GM23338 (cell line): ENCODE data around the gene RAB4A. TPM values are rescaled to one million over a fixed set of nuclear protein-coding genes. Genes with fewer than 3 reads are reported as not detected.

Experiments used
- ATAC-seq: fragments of 200-7000 bp; cut with Tn5 transposase; 3 replicates; pipeline ENCODE4 v1.9.1; 2020
- DNase-seq: peaks from one replicate; pipeline ENCODE4 v3.0.0-alpha.2; 2015; ENCODE audit warnings: low spot score
- H2AFZ ChIP-seq: fragments of 200-600 bp; sonication (generic); 2 replicates; pipeline ENCODE4 v1.8.0; 2016; ENCODE audit warnings: antibody characterized with exemption, mild to moderate bottlenecking, moderate library complexity
- H3F3A ChIP-seq: fragments of 200-600 bp; sonication (generic); replicated peaks from 2 replicates; pipeline ENCODE4 v1.8.0; 2017; ENCODE audit warnings: antibody characterized with exemption, mixed run types, low read depth
- H3K27ac ChIP-seq: fragments of 200-600 bp; sonication (generic); 2 replicates; pipeline ENCODE4 v1.6.1; 2016; ENCODE audit warnings: low read depth
- H3K27me3 ChIP-seq: fragments of 200-600 bp; sonication (generic); 2 replicates; pipeline ENCODE4 v1.8.0; 2016; ENCODE audit warnings: mild to moderate bottlenecking, mixed run types, moderate library complexity; ENCODE audit not compliant: insufficient read depth
- H3K36me3 ChIP-seq: fragments of 200-600 bp; sonication (generic); 2 replicates; pipeline ENCODE4 v1.8.0; 2016; ENCODE audit warnings: mild to moderate bottlenecking; ENCODE audit not compliant: insufficient read depth
- H3K4me1 ChIP-seq: fragments of 200-600 bp; sonication (generic); 2 replicates; pipeline ENCODE4 v1.8.0; 2016; ENCODE audit warnings: mild to moderate bottlenecking, moderate library complexity; ENCODE audit not compliant: insufficient read depth
- H3K4me2 ChIP-seq: fragments of 200-600 bp; sonication (generic); 2 replicates; pipeline ENCODE4 v1.7.1; 2017; ENCODE audit warnings: mixed run types
- H3K4me3 ChIP-seq: fragments of 200-600 bp; sonication (generic); 2 replicates; pipeline ENCODE4 v1.6.1; 2016; ENCODE audit warnings: mixed run types
- H3K79me2 ChIP-seq: fragments of 200-600 bp; sonication (generic); replicated peaks from 2 replicates; pipeline ENCODE4 v1.8.0; 2017; ENCODE audit warnings: mild to moderate bottlenecking; ENCODE audit not compliant: insufficient read depth
- H3K9me2 ChIP-seq: fragments of 200-600 bp; sonication (generic); 2 replicates; pipeline ENCODE4 v1.8.0; 2017; ENCODE audit not compliant: insufficient read depth
- H4K20me1 ChIP-seq: fragments of 200-600 bp; sonication (generic); replicated peaks from 2 replicates; pipeline ENCODE4 v1.8.0; 2017; ENCODE audit warnings: mild to moderate bottlenecking; ENCODE audit not compliant: insufficient read depth
- H3K27ac Mint-ChIP-seq: 2 replicates; pipeline ENCODE4 v1.8.0; 2020; ENCODE audit warnings: inconsistent platforms, mild to moderate bottlenecking, moderate library complexity, mixed read lengths
- H3K27me3 Mint-ChIP-seq: 3 replicates; pipeline ENCODE4 v1.8.0; 2022; ENCODE audit warnings: low read depth, mild to moderate bottlenecking, moderate library complexity, mixed read lengths, inconsistent platforms; ENCODE audit not compliant: insufficient read depth, poor library complexity
- H3K36me3 Mint-ChIP-seq: 3 replicates; pipeline ENCODE4 v1.8.0; 2021; ENCODE audit warnings: low read depth, mild to moderate bottlenecking, inconsistent platforms, moderate library complexity, mixed read lengths
- H3K4me1 Mint-ChIP-seq: 3 replicates; pipeline ENCODE4 v1.8.0; 2020; ENCODE audit warnings: mild to moderate bottlenecking, inconsistent platforms, mixed read lengths
- H3K4me3 Mint-ChIP-seq: 3 replicates; pipeline ENCODE4 v1.8.0; 2021; ENCODE audit warnings: moderate library complexity, mild to moderate bottlenecking, inconsistent platforms, mixed read lengths
- H3K9me3 Mint-ChIP-seq: 3 replicates; pipeline ENCODE4 v1.8.0; 2020; ENCODE audit warnings: moderate library complexity, mild to moderate bottlenecking, inconsistent platforms, mixed read lengths
- CREB1 ChIP-seq: fragments of 250-450 bp; sonication (Bioruptor Pico); IDR thresholded peaks from 2 replicates; pipeline ENCODE4 v1.5.0; 2020; ENCODE audit warnings: low read depth, mild to moderate bottlenecking, moderate library complexity
- ETS1 ChIP-seq: IDR thresholded peaks from 2 replicates; pipeline ENCODE4 v1.6.1; 2016; ENCODE audit warnings: antibody characterized with exemption
- EZH2 ChIP-seq: fragments of 200-600 bp; sonication (generic); IDR thresholded peaks from one replicate; pipeline ENCODE4 v1.8.0; 2017; ENCODE audit warnings: antibody characterized with exemption, mild to moderate bottlenecking, low read depth; ENCODE audit not compliant: unreplicated experiment
- REST ChIP-seq: IDR thresholded peaks from one replicate; pipeline ENCODE4 v1.6.1; 2018; ENCODE audit warnings: antibody characterized with exemption; ENCODE audit not compliant: unreplicated experiment
- STAT1 ChIP-seq: IDR thresholded peaks from one replicate; pipeline ENCODE4 v1.6.1; 2016; ENCODE audit warnings: antibody characterized with exemption; ENCODE audit not compliant: unreplicated experiment
- ZNF114 ChIP-seq: fragments of 250-450 bp; sonication (Bioruptor Pico); IDR thresholded peaks from 2 replicates; pipeline ENCODE4 v1.5.0; 2020; ENCODE audit warnings: mild to moderate bottlenecking, moderate library complexity
- polyA plus RNA-seq: library from polyadenylated mRNA; unstranded; fragments of >200 nt; fragmentation: Nextera tagmentation; extraction: Ambion mirVana; gene quantifications from 2 replicates; pipeline ENCODE4 v1.2.1, GENCODE V29; 2016
- total RNA-seq: library from RNA; depleted of rRNA; stranded (reverse); fragments of >200 nt; shearing (Covaris generic); gene quantifications from 2 replicates; pipeline ENCODE4 v1.2.3, GENCODE V29; 2014
- TF ChIP-seq, protein P1 (sequence below): fragments of 250-450 bp; sonication (Bioruptor Pico); IDR thresholded peaks from 2 replicates; pipeline ENCODE4 v1.5.0; 2020; ENCODE audit warnings: mild to moderate bottlenecking, moderate library complexity
- TF ChIP-seq, protein P2 (sequence below), 2 experiments: fragments of 200-600 bp in 1 of 2; sonication (generic) in 1 of 2; conservative IDR thresholded peaks; 2 replicates each; pipeline versions ENCODE4 v1.5.1 to v1.6.1; 2016 to 2017; ENCODE audit warnings: antibody characterized with exemption in 2 of 2, low read depth in 2 of 2, mild to moderate bottlenecking in 2 of 2, moderate library complexity in 1 of 2

Gene RAB4A
- total and polyA plus RNA-seq, 2 experiments from 2014 or later: 37.5 to 50.8 TPM

- TF ChIP-seq, protein P1, sequence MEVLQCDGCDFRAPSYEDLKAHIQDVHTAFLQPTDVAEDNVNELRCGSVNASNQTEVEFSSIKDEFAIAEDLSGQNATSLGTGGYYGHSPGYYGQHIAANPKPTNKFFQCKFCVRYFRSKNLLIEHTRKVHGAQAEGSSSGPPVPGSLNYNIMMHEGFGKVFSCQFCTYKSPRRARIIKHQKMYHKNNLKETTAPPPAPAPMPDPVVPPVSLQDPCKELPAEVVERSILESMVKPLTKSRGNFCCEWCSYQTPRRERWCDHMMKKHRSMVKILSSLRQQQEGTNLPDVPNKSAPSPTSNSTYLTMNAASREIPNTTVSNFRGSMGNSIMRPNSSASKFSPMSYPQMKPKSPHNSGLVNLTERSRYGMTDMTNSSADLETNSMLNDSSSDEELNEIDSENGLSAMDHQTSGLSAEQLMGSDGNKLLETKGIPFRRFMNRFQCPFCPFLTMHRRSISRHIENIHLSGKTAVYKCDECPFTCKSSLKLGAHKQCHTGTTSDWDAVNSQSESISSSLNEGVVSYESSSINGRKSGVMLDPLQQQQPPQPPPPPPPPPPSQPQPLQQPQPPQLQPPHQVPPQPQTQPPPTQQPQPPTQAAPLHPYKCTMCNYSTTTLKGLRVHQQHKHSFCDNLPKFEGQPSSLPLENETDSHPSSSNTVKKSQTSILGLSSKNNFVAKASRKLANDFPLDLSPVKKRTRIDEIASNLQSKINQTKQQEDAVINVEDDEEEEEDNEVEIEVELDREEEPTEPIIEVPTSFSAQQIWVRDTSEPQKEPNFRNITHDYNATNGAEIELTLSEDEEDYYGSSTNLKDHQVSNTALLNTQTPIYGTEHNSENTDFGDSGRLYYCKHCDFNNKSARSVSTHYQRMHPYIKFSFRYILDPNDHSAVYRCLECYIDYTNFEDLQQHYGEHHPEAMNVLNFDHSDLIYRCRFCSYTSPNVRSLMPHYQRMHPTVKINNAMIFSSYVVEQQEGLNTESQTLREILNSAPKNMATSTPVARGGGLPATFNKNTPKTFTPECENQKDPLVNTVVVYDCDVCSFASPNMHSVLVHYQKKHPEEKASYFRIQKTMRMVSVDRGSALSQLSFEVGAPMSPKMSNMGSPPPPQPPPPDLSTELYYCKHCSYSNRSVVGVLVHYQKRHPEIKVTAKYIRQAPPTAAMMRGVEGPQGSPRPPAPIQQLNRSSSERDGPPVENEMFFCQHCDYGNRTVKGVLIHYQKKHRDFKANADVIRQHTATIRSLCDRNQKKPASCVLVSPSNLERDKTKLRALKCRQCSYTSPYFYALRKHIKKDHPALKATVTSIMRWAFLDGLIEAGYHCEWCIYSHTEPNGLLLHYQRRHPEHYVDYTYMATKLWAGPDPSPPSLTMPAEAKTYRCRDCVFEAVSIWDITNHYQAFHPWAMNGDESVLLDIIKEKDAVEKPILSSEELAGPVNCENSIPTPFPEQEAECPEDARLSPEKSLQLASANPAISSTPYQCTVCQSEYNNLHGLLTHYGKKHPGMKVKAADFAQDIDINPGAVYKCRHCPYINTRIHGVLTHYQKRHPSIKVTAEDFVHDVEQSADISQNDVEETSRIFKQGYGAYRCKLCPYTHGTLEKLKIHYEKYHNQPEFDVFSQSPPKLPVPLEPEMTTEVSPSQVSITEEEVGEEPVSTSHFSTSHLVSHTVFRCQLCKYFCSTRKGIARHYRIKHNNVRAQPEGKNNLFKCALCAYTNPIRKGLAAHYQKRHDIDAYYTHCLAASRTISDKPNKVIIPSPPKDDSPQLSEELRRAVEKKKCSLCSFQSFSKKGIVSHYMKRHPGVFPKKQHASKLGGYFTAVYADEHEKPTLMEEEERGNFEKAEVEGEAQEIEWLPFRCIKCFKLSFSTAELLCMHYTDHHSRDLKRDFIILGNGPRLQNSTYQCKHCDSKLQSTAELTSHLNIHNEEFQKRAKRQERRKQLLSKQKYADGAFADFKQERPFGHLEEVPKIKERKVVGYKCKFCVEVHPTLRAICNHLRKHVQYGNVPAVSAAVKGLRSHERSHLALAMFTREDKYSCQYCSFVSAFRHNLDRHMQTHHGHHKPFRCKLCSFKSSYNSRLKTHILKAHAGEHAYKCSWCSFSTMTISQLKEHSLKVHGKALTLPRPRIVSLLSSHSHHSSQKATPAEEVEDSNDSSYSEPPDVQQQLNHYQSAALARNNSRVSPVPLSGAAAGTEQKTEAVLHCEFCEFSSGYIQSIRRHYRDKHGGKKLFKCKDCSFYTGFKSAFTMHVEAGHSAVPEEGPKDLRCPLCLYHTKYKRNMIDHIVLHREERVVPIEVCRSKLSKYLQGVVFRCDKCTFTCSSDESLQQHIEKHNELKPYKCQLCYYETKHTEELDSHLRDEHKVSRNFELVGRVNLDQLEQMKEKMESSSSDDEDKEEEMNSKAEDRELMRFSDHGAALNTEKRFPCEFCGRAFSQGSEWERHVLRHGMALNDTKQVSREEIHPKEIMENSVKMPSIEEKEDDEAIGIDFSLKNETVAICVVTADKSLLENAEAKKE (CRISPR knock-in tag): no peak
- TF ChIP-seq EZH2: no peak
- TF ChIP-seq STAT1: no peak
- no peak for TF ChIP-seq CREB1 (CRISPR knock-in tag)
- no peak for TF ChIP-seq ETS1
These were observed 22.8 kb downstream of the RAB4A start (continued) for GRCh38 chr1:229293528-229294204.

GRCh38 chr1:229295745-229296144, 24.8 kb downstream of the RAB4A start:
- Histone ChIP-seq H3K4me1 (no peaks in the 10 kb centered on the region), H3K36me3 (0 out of 2 replicates have a peak, but pooled peaks cover 8% of the 10 kb centered on the region), H2AFZ (no peak overlapping the region), H3K27ac (no peak overlapping the region), H3K4me3 (no peak overlapping the region), H3K27me3 (no peaks in the 10 kb centered on the region), H3K9me2 (no peaks in the 10 kb centered on the region), H4K20me1 (peaks cover 9% of the 10 kb centered on the region; the same call in 1 of the 2 replicates), H3K4me2 (no peak overlapping the region), H3K79me2 (no peaks in the 10 kb centered on the region), H3F3A (no peaks in the 10 kb centered on the region)
- H3K36me3 Mint-ChIP-seq: peaks cover 19% of the 10 kb centered on the region
- peaks cover 5% of the 10 kb centered on the region for H3K27me3 Mint-ChIP-seq
- H3K27ac Mint-ChIP-seq: no peak overlapping the region
- H3K4me1 Mint-ChIP-seq: peaks cover 2% of the 10 kb centered on the region; the same call in 2 of the 3 replicates
- DNase-seq (no peak), ATAC-seq (no peak)
- H3K4me3 Mint-ChIP-seq: no peak overlapping the region
- no peaks in the 10 kb centered on the region for H3K9me3 Mint-ChIP-seq
- TF ChIP-seq EZH2 (no peak), REST (no peak), STAT1 (no peak), ZNF114 (CRISPR knock-in tag) (no peak)
- TF ChIP-seq, protein P2, sequence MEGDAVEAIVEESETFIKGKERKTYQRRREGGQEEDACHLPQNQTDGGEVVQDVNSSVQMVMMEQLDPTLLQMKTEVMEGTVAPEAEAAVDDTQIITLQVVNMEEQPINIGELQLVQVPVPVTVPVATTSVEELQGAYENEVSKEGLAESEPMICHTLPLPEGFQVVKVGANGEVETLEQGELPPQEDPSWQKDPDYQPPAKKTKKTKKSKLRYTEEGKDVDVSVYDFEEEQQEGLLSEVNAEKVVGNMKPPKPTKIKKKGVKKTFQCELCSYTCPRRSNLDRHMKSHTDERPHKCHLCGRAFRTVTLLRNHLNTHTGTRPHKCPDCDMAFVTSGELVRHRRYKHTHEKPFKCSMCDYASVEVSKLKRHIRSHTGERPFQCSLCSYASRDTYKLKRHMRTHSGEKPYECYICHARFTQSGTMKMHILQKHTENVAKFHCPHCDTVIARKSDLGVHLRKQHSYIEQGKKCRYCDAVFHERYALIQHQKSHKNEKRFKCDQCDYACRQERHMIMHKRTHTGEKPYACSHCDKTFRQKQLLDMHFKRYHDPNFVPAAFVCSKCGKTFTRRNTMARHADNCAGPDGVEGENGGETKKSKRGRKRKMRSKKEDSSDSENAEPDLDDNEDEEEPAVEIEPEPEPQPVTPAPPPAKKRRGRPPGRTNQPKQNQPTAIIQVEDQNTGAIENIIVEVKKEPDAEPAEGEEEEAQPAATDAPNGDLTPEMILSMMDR (conservative IDR thresholded peaks at IDR 0.05; ENCODE audit: low read depth in 2 of 2): no peak
